ENCODE measurements around the gene ATP1A3.
"Not testable (repeated sequence)": the region's sequence is repeated elsewhere in the genome, so short reads cannot be mapped to it uniquely, and the experiment has no call there.

ATP1A3 gene

DNA sequence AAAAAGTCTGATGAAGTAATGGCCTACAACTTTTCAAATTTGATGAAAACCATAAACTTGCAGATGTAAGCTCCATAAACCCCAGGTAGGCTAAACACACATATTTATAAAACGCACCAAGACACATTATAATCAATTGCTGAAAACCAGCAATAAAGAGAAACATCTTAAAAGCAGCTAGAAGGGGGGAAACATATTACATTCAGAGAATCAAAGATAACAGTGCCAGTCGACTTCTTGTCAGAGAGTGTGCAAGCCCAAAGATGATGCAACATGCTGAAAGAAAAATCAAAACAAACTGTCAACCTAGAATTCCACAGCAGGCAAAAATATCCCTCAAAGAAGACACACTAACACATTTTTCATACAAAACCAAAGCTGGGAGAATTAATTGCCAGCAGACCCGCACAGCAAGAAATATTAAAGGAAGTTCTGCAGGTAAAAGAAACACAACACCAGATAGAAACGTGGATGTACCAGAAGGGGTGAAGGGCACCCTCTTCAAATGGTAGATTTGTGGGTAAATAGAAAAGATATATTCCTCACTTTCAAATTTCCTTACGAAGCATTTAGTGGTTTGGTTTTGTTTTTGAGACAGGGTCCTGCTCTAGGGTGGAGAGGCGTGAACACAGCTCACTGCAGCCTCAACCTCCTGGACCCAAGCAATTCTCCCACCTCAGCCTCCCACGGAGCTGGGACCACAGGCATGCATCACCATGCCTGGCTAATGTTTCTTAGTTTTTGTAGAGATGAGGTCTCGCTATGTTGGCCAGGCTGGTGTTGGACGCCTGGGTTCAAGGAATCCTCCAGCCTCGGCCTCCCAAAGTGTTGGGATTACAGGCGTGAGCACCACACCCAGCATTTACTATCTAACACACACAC is 16.5 kb upstream of the ATP1A3 start:
- DNase-seq (ENCODE audit: low read depth), result no peak

DNA sequence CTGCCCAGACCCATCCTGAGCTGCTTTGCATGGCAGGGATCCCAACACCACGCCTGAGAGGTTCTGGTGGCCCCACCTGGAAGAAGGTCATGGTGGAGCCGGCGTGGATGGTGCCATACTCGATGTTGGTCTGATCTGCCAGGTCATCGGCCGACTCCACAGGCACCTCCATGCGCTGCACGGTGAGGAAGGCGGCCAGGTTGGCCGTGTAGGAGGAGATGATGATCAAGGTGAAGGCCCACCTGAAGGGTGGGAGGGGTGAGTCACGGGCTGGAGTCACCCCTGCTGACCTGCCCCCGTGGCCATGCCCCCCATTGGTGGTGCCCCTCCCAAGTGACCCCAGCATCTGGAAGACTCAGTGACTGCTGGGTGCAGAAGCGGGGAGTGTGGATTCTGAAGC is 12.5 kb upstream of the ATP1A3 start:
- DNase-seq (ENCODE audit: low read depth), result no peak

DNA sequence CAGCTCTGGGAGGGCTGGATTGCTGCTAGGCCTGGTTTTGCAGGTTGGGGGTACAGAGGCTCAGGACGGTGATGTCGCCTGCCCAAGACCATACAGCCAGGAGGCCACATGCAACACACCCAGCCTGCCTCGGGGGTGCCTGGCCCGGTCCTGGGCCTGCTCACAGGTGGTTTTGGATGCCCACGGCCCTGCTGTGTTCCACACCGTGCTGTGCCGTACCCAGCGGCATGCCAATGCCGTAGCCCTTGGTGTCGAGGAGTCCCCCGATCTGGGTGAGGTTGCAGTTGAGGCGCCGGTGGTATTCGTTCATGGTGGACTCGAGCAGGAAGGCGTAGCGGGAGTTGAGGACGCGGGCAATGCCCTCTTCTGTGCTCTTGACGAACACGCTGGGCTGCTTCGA is 11.5 kb upstream of the ATP1A3 start:
- no peak for DNase-seq (ENCODE audit: low read depth)

- DNase-seq (ENCODE audit: low read depth), result no peak
These were observed 9.7 kb upstream of the ATP1A3 start for GRCh38 chr19:42003506-42004294.

DNA sequence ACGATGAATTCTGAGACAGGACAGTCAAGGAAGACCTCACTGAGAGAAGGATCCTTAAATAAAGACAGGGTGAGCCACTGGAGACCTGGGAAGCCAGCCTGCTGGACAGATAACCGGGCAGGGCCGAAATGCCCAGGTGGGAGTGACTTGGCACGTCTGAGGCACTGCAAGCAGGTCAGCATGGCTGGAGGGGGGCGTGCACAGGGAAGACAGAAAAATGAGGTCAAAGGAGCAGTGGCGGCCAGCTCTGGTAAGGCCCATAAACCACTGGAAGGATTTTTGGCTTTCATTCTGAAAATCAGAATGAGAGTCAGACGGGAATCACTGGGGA is 5.8 kb upstream of the ATP1A3 start:
- no peak for DNase-seq (ENCODE audit: low read depth)

- no peak for DNase-seq (ENCODE audit: low read depth)
These were observed 5.2 kb upstream of the ATP1A3 start for GRCh38 chr19:41999071-41999877.

DNA sequence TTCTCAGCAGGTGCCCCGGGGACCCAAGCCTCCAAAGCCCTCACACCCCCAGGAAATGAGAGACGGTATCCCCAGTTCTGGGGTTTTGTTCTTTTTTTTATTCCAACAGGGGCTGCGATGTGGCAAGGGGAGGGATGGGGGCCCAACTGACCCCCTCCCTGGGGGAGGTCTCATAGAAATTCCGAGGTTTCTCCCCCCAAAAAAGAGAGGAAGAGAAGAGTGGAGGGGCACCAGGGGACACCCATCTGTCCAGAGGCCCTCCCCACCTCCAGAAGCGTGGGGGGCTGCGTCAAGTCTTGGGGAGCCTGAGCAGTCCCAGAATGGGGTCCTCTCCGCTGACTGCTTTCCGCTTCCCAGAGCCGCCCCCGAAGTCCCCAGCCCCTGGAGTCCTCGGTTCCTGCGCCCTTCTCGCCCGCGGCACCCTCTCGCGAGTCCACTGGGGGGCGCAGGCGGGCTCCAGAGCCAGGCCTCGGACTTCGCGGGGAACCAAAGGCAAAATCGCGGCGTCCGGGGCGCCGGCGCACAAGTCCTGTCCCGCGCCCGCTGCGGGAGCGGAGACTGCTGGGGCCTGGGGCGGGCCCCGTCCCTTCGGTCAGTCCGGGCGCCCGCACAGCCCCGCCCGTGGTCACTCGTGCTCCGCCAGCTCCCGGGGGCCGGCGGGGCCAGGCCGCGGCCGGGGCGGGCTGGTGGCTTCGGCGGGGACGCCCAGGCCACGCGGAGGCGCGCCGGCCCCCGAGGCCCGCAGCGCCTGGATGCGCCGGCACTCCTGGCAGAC is 4.4 kb upstream of the ATP1A3 start:
- no peak for DNase-seq (ENCODE audit: low read depth)

GRCh38 chr19:41997851-41998229 is 3.8 kb upstream of the ATP1A3 start:
- DNase-seq (ENCODE audit: low read depth), result no peak

GRCh38 chr19:41997121-41997850 is 3.3 kb upstream of the ATP1A3 start:
- no peak for DNase-seq (ENCODE audit: low read depth)

DNA sequence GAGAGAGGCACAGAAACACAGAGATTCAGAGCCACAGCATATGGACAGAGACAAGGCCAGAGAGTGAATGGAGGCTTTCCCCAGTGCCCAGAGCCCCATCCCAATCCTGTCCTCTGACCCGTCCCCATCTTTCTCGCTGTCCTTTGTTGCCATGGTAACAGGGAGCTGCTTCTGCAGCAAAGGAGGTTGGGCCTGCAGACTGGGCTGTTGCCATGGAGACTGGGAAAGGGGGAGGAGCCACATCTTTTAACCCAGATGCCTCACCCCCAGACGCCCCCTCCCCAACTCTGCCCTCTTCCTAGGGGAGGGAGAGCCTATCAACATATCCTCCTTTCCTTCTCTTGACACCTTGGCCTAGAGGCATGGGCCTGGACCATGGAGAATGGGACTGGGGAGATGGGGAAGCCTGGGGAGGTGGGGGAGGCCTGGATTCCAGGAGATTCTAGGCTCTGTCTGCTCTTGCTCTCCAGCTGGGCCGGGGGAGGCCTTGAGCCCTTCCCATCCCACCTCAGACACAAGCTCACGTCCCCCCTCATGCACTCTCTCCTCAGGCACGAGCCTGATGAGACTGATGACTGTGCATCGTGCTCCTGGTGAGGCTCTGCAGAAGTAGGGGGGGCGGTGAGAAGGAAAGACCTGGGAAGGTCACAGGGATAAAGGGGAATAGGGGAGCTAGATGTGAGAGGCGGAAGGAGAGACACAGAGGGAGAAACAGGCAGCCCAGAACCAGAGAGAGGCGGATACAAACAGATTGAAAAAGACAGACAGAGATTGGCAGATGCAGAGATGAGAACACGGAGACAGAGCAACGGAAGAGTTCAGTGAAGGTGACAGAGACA is 2.1 kb upstream of the ATP1A3 start:
- DNase-seq (ENCODE audit: low read depth), result no peak

- DNase-seq (ENCODE audit: low read depth), result no peak
These were observed 1.2 kb upstream of the ATP1A3 start for GRCh38 chr19:41994994-41995958.

DNA sequence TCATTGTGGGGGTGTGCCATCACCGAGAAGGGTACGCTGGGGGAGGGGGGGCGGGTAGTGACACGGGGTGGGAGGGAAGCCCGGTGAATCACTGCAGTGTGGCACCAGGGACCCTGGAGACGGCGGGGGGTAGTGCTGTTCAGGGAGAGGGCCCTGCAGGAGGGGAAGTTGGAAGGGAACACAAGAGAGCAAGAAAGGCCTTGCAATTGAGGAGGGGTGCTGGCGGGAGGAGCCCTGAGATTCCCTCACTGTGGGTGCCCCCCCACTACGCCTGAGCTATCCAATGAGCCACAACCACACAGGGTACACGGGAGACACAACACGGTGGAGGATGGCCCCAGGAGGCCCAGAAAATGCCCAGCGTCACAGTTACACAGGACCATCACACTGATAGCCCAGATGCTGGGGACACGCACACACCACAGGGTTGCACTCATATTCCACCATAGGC is 516 bp upstream of the ATP1A3 start:
- DNase-seq (ENCODE audit: low read depth), result no peak

DNA sequence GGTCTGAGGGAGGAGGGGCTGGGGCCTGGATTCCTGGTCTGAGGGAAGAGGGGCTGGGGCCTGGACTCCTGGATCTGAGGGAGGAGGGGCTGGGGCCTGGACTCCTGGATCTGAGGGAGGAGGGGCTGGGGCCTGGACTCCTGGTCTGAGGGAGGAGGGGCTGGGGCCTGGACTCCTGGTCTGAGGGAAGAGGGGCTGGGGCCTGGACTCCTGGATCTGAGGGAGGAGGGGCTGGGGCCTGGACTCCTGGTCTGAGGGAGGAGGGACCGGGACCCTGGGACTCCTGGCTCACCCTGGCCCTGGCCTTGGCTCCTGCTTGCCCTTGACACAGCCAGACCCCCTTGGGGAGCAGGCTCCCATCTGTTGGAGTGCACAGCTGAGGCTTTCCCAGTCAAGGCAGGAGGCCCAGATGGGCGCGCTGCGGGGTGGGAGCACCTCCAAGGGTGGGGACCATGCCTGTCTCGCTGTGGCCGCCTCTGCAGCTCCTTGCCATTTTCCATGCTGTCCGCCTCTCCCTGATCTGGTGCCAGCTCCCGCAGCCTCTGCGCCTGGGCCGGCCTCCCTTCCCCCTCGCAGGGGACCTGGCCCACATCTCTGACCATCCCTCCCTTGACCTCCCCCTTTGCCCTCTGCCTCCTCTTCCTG is 2.0 kb downstream of the ATP1A3 start:
- not testable (repeated sequence) for DNase-seq (ENCODE audit: low read depth)

DNA sequence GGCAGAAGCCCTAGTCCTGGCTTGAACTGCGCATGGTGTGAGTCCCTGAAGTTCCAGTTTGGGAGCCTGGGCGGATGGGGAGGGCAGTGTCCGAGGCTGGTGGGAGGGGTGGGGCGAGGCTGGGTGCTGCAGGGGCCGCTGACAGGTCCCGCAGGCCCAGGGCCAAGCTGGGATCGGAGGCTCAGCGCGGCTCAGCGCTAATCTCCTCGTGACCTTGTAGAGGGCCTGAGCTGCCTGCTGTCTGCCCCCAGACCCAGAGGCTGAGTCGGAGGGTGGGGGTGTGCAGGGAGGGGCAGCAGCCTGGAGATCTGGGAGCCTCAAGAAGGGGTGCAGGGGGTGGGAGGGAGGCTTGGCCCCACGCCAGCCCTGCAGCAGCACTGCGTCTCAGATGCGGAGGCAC is 3.0 kb downstream of the ATP1A3 start:
- DNase-seq (ENCODE audit: low read depth), result no peak

DNA sequence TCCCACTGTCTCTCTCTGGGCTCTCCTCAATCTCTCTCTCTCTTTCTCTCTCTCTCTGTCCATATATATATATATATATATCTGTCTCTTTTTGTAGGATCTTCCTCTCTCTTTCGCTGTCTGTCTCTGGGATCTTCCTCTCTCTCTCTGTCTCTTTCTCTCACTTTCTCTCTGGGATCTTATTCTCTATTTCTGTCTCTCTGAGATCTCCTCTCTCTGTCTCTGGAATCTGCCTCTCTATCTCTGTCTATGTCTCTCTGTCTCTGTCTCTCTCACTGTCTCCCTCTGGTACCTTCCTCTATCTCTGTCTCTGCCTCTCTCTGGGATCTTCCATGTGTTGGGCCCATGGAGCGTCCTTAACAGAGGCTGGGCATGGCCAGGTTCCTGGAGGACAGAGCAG is 3.4 kb downstream of the ATP1A3 start:
- no peak for DNase-seq (ENCODE audit: low read depth)

- no peak for DNase-seq (ENCODE audit: low read depth)
These were observed 4.0 kb downstream of the ATP1A3 start for GRCh38 chr19:41990028-41990427.

DNA sequence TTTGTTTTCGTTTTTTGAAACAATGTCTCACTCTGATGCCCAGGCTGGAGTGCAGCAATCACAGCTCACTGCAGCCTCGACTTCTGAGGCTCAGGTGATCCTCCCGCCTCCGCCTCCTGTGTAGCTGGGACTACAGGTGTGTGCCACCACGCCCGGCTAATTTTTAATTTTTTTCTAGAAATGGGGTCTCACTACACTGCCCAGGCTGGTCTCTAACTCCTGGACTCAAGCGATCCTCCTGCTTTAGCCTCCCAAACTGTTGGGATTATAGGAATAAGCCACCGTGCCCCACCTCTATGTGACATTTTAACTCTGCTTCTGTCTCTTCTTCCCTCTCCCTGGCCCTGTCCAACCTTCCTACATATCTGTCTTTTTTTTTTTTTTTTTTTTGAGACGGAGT is 5.1 kb downstream of the ATP1A3 start:
- DNase-seq (ENCODE audit: low read depth), result no peak

GRCh38 chr19:41987141-41987860 is 6.7 kb downstream of the ATP1A3 start:
- DNase-seq (ENCODE audit: low read depth), result no peak
